DLD1 (cell line): ENCODE measurements around the gene BICC1.

Source experiments
- in situ Hi-C: cut with HindIII; loops from 2 replicates; pipeline ENCODE4 v1.10.0; 2017; ENCODE audit warnings: low sequenced_read_pairs

BICC1 gene, protein sequence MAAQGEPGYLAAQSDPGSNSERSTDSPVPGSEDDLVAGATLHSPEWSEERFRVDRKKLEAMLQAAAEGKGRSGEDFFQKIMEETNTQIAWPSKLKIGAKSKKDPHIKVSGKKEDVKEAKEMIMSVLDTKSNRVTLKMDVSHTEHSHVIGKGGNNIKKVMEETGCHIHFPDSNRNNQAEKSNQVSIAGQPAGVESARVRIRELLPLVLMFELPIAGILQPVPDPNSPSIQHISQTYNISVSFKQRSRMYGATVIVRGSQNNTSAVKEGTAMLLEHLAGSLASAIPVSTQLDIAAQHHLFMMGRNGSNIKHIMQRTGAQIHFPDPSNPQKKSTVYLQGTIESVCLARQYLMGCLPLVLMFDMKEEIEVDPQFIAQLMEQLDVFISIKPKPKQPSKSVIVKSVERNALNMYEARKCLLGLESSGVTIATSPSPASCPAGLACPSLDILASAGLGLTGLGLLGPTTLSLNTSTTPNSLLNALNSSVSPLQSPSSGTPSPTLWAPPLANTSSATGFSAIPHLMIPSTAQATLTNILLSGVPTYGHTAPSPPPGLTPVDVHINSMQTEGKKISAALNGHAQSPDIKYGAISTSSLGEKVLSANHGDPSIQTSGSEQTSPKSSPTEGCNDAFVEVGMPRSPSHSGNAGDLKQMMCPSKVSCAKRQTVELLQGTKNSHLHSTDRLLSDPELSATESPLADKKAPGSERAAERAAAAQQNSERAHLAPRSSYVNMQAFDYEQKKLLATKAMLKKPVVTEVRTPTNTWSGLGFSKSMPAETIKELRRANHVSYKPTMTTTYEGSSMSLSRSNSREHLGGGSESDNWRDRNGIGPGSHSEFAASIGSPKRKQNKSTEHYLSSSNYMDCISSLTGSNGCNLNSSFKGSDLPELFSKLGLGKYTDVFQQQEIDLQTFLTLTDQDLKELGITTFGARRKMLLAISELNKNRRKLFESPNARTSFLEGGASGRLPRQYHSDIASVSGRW

DNA sequence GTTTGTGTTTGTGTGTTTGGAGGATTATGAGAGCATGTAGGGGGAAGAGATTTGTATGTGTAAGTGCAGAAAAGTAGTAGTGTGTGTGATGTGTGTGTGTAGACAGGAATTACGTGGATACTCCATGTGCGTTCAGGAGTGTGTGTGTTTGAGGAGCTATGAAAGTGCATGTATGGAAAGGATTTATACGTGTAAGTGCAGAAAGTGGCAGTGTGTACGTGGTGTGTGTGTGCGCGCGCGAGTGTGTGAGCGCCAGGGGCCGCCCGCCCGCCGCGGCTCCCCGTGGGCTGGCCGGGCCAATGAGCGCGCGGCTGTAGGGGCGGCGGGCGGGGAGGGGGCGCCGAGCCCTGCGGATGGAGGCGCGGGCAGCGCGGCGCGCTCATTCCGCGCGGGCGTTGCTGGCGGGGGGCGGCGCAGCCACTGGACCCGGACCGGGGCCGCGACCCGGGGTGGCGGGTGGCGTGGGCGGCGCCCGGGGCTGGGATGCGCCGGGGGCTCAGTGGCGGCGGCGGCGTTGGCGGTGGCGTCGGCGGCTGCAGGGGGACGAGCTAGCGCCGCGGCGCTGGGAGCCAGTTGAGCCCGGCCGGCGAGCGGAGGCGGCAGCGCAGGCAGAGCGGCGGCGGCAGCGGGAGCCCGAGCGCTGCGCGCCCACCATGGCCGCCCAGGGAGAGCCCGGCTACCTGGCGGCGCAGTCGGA is at the start of gene BICC1:
Gene BICC1 (plus strand): TSS at position 382 of the 697 bp plus-strand sequence. CDS start 272 bp downstream, at position 654.
- in situ Hi-C loops = no loop called here

DNA sequence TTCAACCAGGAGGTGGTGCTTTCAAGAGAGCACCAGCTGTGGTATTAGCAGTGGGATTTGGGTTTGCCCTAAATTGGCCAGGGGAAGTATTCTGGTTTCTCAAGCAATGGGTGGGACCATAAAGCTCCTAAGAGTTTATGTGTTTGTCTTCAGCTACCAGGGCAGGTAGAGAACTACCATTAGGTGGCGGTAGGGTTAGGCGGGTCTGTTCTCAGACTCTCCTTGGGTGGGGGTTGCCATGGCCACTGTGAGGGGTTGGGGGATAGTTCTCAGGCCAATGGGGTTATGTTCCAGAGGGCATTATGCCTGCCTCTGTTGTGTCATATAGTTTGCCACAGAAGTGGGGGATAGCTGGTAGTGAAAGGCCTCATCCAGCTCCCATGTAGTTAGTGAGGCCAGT is 47.7 kb upstream of the BICC1 start:
- in situ Hi-C loops = no loop called here

DNA sequence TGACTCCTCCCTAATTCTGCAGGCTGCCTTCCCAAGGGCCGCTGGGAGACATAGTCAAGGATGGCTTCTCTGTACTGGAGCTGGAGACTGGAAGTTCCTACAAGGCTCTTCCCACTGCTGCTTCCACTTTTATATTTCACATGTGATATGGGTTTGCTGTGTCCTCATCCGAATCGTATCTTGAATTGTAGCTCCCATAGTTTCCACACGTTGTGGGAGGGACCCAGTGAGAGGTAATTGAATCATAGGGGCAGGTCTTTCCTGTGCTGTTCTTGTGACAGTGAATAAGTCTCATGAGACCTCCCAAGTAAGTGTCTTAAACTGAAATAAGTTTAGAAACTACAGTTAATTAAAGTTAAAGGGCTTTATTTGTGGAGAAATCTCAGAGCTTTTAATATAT is 47.0 kb upstream of the BICC1 start:
- in situ Hi-C loops = no loop called here

DNA sequence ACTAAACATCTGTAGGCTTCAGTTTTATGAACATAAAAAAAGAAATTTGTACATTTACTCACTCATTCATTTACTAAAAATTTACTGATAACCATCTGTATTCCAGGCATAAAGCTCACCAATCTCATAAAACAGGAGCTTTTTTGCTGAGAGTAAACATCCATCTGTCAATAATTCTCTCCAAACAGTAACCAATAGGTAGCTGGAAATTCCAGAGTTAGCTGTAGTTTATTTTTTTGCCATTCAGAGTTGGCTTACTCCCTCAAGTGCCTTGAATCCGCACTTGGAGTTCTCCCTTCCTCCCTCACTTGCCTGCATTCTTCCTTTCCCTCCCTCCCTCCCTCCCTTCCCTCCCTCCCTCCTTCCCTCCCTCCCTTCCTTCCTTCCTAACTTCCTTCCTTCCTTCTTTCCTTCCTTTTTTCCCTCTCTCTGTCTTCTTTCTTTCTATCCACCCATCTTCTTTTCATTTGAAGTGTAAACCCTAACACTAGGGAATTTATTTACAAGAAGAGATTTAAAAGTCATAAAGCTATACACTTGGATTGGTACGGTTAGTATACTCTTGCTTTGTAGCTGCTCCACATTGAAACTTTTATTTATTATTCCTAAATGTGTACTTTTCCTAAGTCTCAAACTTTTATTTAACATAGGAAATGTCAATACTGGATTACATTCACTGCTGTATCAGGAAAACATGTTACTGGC is 44.6 kb upstream of the BICC1 start:
- in situ Hi-C loops = no loop called here

DNA sequence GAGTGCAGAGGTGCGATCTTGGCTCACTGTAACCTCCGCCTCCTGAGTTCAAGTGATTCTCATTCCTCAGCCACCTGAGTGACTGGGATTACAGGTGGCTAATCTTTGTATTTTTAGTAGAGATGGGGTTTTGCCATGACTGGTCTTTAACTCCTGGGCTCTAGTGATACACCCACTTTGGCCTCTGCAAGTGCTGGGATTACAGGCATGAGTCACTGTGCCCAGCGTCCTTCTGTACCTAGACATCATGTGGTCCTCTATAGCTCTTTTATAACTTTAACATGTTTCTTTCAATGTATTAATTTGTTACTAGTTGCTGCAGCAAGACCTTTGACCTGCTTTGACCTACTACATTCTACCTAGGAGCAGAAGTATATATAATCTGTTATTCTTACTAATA is 38.7 kb upstream of the BICC1 start:
- in situ Hi-C loops = no loop called here

DNA sequence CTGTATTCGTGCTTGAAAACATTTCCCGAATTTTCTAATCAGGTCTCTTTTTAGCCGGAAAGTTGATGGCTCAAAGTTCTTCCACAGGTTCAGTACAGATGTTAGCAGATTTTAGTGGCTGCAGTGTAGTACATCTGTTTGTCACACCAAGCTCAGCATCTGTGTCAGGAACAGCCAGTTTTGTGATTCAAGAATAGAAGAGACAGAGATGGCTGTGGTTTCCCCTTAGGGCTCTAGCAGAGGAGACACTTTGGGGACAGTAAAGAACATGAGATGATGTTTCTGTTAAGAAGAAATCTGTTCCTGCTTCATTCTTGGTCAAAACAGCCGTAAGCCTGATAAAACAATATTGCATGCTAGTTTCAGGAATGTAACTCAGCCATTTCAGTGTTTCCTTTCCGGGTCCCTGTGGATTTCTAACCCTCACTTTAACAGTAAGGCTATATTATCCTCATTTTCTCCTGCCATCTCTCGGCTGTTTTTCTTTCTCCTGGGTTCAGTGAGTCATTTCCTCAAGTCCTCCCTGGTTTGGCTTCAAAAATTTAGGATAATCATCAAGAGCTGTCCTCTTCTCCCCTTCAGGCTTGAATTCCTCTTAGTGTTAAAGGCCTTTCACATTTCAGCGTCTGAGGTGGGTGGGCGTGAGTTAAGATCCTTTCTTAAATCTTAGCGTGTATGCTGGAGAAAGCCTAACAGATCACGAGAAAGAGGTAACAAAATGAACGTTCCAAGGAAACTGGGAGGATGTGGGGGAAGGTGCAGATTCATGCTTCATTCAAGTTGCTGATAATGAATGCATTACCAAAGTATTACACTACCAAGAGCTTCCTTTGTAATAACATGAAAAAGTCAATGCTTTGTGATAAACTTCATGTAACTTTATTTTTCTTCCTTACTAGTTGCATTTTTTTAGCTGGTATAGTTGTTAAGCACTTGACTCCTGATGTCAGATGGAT is 37.1 kb upstream of the BICC1 start:
- in situ Hi-C loops = no loop called here

DNA sequence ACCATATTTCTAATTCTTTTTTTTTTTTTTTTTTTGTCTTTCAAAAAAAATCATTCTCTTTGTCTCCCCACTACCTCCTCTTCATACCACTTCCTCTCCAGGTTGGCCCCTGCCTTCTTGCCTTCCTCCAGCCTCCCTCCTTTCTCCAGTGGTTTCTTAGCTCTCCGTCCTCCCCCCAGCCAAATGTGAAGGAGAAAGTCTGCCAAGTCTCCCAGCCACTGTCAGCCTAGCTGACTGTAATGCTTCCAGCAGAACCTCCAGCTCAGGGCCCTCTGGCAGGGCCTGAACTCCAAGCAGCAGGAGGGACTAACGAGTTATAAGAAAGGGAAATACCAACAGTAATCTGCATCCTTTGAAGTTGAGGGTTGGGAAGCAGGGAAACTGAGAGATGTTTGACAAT is 35.5 kb upstream of the BICC1 start:
- in situ Hi-C loops = no loop called here

DNA sequence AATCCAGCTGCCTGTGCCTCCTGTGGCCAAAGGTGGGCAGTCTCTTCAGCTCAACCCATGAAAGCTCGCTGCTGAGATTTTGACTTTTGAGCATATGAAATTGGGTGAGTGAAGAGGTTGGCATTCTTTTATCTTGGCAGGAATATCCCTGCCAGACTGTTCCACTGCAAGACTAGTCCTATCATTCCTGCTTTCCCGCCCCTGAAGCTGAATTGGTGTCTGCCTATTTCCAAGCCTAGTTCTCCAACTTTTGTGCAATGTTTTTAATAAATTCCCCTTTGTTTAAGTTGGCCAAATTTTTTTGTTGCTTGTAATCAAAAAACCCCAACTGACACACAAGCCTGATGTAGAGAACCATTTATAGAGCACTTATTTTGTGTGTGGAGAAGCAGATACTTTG is 34.8 kb upstream of the BICC1 start:
- in situ Hi-C loops = no loop called here

DNA sequence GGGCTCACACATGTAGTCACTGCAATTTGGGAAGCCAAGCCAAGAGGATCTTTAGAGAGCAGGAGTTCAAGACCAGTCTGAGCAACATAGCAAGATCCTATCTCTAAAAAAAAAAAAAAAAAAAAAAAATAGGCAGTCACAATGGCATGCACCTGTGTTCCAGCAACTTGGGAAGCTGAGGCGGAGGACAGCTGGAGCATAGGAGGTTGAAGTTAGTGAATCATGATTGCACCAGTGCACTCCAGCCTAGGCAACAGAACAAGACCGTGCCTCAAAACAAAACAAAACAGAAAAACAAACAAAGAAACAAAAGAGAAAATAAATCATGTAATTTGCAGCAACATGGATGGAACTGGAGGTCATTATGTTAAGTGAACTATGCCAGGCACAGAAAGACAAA is 33.6 kb upstream of the BICC1 start:
- in situ Hi-C loops = no loop called here

DNA sequence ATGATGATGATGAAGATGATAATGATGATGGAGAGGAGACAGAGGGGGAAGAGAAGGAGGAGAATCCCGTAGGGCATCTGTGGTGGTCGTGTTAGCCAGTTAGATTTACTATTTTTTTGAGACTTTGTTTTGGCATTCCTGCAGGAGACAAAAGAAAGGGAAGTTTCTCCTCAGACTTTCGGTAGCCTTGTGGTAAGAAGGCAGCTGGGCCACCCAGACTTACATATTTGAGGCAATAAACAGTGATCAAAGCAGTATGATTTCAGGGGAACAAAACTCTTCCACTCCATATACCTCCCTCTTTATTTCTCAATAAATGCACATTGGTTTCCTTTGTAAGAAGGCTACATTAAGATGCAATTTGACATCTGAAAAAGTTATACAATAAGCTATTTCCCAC is 32.4 kb upstream of the BICC1 start:
- in situ Hi-C loops = no loop called here

DNA sequence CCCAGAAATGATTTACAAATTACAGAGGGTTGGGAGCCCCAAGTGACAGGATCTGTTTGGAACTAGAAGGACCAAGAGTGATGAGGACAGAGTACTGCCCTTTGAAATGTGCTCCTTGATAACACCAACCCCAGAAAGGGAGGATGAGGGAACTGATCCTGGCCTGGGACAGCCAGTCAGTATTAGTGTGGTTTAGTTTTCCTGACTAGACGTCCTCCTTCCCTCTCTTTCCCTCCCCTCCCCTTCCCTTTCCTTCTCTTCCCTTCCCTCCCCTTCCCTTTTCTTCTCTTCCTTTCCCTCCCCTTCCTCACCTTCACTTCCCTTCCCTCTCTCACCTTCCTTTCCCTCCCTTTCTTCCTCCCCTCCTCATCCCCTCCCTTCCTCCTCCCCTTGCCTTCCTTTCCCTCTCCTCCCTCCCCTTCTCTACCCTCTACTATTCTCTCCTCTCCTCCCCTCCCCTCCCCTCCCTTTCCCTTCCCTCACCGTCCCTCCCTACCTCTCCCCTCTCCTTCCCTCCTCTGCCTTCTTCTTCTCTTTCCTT is 31.0 kb upstream of the BICC1 start:
- in situ Hi-C loops = no loop called here

DNA sequence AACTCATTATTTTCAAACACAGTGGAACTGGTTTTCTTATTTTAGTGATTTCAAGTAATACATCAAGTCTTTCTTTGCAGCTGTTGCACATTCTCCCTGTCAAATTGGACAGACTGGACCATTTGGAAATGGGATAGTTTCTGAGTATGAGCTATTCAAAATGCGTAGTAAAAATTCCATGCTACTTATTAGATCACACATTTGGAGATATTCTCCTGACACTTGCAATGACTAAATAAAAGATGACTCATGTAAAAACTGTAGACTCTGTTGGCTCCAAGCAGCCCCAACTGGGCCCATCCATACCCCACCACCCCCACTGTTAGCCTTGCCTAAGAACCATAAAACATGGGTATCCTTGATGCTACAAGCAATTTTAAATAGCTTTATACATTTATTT is 25.9 kb upstream of the BICC1 start:
- in situ Hi-C loops = no loop called here

DNA sequence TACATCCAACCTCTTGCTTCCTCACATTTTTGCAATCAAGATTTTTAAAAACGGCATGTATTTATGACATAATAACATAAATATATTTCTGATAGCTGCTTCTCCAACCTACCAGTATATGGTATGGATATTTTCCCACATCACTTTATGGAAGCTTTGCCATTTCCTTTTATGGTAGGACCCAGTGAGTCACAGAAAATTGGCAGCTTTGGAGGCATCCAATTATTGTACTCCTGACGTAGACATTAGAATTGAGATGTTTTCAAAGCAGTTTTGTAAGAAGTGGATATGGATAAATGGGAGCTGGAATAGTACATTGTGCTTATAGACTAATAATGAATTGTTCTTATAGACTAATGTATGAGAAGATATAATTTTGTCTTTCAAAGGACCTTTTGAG is 23.8 kb upstream of the BICC1 start:
- in situ Hi-C loops = no loop called here

DNA sequence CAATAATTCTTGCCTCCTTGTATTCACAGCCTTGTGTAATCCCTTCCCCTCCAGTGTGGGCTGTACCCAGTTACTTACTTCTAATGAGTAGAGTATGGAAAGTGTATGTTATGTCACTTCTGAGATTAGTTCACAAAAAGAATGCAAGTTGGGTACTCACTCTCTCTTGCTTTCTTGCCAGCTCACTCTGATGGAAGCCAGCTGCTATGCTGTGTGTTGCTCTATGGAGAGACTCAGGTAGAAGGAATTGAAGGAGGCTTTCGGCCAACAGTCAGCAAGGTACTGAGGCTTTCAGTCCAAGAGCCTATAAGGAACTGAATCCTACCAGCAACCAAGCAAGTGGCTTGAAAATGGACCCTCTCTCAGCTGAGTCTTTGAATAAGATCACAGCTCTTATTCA is 9.7 kb upstream of the BICC1 start:
- in situ Hi-C loops = no loop called here

DNA sequence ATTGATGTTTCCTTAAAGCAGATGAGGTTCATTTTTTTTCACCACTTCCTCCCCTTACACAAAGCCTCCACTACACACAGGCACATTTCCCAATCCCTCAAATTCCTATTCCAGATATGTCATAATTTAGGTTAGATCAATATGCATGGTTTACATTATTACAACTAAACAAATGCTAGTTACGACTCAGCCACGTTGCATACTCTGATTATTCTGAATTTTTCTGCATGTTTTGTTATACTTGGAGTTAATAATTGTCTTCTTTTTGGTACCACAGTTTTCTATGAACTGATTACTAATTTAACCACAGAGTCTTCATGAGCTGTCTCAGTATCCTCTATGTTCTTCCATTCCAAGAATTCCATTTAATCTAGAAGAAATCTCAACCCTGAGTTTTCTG is 4.4 kb upstream of the BICC1 start:
- in situ Hi-C loops = no loop called here

DNA sequence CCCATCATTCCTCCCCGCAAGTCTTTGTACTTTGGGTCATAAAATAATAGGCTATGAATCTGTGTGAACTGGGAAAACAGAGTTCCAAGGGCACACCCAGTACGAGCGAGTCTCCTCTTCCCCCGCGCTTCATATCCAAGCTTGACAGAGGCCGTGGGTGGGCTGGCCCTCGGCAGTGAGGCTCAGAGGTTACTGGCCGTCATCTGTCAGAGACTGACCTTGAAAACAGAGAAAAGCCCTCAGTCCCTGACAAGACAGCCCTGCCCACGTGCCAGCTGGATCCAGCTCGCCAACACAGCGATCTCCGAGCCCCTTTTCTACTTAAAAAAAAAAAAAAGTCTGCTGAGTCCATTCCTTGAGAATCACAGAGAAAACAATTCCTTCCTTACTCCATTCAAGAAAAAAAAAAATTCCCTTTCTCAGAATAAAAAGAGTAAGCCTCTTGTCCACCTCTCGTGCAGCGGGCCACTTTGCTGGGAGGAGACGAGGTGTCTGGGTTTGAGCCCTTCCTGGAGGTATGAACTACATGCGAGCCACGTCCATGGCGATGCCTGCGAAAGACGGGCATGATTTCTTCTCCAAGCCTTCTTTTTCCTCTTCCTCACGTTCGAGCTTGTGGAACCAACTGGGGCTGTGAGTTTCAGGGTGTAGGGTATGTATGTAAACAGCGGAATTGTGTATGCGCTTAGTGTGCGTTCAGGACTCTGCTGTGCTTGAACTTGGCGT is 744 bp upstream of the BICC1 start:
- in situ Hi-C loops = no loop called here

DNA sequence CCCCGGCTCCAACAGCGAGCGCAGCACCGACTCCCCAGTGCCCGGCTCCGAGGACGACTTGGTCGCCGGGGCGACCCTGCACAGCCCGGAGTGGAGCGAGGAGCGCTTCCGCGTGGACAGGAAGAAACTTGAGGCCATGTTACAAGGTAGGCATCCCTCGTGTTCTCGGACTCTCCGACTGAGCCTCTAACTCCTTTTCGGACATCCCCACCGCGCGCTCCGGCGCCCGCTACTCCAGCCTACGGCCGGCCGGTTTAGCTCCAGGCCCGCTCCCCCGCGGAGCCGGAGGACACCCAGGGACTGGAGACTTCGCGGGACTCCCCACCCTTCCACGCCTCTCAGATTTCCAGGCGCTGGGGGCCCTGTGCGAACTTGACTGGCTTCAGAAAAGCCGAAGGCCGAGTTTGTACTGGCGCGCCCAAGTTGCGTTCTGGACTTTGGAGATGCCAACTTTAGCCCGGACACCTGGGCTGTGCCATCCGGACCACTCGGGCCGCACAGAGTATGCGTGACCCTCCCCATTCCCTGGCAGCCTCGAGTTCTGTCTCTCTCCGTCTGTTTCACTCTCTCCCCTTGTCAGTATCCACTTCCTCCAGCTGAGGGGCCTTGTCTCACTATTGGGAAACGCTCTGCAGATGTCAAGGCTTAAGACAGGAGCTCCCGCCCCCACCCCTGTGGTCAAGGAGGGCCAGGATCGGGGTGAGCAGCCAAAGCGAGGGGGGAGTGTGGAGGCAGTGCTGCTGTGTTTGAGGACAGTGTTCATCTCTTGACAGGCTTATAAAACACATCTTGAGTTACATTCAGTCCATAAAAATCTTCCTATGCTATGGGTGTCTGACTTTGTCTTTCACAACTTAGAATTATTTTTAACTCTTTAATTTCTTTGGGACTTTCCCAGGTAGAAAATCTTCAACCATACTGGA is 777 bp downstream of the BICC1 start:
- in situ Hi-C loops = no loop called here
